ENCODE measurements around the gene SLC39A7.

SLC39A7 gene

DNA sequence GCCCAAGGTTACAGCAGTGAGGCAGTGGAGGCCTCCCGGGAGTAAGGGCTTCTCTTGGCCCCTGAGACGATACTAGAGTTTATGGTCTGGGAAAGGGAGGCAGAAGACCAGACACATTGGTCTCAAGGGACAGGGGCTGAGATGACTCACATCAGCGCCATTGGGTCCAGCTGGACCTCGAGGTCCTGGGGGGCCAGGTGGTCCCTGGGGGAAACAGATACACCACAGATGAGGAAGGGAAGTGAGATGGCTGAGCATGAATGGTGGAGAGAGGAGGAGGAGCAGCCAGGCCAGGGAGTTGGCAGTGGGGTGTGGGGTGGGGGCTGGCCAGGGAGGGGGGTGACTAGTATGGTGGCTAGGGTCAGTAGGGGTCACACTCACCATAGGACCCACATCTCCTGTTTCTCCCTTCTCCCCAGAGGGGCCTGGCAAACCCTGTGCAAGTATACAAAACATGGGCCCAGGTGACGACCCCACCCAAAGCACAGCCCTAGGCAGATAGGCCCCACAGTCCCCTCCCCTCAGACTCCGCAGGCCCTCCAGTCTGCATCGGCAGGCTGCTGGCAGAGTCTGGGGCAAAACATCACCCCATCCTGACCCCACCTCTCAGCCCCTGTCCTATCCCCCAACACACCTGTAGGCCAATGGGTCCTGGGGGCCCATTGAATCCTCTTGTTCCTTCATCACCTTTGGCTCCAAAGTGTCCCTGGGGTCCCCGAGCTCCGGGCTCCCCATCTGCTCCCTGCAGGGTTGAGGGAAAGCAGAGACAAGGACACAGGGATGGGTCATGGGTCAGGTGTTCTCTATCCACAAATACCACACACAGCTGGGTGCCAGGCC, 30.3 kb upstream of the SLC39A7 start:
- no peak for DNase-seq

DNA sequence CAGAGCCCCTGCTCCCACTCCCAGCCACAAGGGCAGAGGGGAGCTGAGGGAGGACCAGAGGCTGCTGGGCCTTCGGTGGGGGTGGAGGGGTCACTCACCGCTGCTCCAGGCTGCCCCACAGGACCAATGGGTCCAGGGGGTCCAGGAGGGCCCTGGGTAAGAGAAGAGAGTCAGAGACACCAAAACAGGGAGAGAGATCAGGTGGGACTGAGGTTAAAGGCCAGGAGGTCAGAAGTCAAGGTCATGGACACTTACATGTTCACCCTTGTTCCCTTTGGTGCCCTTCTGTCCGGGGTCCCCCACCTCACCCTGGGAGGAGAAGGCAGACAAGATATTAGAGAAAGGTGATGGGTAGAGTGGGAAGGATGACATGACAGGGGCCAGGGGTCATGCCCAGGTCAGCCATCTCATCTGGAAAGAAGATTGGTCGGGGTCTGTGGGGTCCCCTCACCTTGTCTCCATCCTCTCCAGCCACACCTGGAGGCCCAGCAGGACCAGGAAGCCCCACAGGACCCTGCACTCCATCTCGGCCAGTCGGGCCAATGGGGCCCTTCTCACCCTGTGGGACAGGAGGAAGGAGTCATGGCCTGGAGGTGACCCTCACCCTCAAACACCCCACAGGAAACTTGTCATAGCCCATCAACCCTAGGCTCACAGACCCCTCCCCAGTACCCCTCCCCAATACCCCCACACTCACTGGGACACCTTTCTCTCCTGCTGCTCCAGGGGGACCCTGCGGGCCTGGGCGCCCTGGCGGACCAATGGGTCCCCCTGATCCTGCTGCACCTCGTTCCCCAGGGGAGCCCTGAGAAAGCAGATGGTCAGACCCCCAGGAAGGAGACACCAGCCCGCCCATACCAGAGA, 29.4 kb upstream of the SLC39A7 start:
- no peak for DNase-seq

DNA sequence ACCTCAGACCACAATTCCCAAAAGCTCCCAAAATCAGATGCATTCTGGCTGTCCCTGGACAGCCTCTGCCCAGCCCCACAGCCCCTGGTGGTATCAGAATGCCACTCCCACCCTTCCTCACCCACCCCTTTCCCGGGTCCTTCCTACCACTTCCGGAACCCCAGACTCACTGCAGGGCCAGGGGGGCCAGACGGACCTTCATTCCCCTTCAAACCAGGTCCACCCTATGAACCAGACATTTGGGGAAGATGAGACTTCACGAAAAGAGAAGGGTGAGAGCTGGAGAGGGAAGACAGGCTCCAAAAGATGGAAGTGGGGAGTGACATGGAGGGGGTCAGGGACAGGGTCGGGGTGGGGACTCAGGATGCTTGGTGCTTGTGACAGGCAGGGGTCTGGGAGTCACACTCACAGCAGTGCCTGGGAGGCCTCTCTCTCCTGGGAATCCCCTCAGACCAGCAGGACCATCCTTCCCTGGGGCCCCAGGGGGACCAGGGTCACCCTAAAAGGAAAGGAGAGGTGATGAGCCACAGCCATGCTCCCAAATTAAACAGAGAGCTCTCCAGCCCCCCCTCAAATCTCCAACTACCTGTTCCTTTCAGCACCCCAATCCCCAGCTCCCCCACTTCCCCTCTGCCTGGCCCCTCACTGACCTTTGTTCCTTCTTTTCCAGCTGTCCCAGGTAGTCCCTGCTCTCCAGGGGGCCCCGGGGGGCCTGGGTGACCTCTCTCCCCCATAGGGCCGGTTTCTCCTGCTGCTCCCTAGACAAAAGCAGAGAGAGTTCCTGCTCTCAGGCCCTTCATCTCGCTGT, 28.6 kb upstream of the SLC39A7 start:
- DNase-seq: no peak

- DNase-seq: no peak
Measured at GRCh38 chr6:33172688-33173534, 27.8 kb upstream of the SLC39A7 start.

DNA sequence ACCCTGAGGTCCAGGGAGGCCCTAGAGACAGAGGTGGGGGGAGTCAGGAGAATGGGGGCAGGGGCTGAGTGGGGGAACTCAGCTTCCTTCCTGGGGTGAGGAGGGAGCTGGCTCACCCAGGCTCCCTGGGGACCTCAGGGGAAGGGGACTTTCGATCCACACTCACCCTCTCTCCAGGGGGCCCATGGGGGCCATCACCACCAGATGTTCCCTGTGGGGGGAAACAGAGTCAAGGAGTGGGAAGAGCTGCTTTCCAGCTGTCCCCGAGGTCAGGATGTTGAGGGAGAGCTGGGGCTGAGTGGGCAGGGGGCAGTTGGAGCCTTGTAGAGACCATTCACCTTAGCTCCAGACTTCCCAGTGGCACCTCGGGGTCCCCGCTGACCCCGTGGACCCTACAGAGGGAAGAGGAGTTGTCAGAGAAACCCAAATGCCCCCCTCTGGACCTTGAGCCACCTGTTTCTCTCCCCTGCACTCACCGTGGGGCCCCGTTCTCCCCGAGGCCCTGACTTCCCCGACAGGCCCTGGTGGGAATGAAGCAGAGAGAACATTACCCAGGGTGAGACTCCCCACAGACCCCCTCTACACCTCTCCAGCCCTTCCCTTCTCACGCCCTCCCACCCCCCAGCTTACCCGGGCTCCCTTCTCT, 27.0 kb upstream of the SLC39A7 start:
- no peak for DNase-seq

DNA sequence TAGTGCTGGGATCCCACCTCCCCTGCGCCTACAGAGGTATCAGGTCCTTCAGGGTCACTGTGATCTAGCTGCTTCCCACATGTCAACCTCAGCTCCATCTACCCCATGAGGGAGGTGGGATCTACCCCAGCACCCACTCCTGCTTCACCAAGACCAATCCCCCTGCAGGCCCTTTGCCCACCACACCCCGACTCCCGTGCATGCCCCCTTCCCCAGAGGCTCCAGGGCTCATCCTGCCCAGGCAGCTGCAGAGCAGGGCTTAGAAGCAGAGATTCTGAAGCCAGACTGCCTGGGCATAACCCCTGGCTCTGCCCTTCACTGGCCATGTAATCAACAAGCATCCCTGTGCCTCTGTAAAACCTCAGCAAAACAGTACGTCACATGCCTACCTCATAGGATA, 25.9 kb upstream of the SLC39A7 start:
- DNase-seq: no peak

GRCh38 chr6:33175436-33176069, 25.1 kb upstream of the SLC39A7 start:
- no peak for DNase-seq

- no peak for DNase-seq
Measured at GRCh38 chr6:33176906-33177305, 23.8 kb upstream of the SLC39A7 start.

GRCh38 chr6:33177552-33178446, 22.9 kb upstream of the SLC39A7 start:
- DNase-seq: no peak

DNA sequence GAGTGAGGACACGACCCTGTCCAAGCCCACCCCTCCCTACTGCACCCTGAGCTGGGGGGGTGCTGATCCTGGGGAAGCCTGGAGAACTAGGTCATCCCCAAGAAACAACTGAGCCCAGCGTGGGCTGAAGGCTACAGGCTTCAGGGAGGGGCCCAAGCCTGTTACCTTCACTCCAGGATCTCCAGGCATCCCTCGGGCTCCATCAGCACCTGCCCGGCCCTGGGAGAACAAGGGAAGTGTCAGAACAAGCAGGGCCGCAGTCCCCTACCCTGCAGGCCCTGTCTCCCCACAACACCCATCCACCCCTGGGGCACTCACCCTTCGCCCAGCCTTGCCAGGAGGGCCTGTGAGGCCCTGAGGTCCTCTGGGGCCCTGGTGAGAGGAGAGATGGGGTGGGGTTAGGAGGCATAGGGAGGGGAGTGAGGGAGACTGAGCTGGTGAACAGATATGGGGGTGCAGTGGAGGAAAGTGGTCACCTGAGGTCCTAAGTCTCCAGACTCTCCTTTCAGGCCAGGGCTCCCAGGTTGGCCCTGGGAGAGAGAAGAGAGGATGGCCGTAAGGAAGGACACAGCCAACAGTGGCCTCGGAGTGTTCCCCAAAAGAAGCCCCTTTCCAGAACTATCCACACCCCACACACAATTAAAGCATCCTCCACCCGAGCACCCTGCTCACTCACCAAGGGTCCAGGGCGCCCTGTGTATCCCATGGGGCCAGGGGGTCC, 21.8 kb upstream of the SLC39A7 start:
- no peak for DNase-seq

DNA sequence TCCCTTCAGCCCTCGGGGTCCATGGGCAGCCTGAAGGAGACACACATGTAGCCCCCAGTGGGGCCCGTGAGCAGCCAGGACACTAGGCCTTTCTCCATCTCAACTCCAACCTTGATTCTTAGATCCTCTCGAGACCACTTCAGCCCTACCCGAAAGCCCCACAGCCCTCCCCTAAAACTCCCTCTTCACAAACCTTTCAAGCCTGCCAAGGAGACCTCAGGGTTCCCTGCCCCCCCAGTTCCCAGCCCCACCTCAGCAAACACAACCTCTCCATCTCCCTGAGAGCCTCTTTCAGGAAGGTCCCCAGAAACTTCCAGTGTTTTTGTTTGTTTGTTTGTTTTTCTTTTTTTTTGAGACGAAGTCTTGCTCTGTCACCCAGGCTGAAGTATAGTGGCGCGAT, 19.5 kb upstream of the SLC39A7 start:
- no peak for DNase-seq

DNA sequence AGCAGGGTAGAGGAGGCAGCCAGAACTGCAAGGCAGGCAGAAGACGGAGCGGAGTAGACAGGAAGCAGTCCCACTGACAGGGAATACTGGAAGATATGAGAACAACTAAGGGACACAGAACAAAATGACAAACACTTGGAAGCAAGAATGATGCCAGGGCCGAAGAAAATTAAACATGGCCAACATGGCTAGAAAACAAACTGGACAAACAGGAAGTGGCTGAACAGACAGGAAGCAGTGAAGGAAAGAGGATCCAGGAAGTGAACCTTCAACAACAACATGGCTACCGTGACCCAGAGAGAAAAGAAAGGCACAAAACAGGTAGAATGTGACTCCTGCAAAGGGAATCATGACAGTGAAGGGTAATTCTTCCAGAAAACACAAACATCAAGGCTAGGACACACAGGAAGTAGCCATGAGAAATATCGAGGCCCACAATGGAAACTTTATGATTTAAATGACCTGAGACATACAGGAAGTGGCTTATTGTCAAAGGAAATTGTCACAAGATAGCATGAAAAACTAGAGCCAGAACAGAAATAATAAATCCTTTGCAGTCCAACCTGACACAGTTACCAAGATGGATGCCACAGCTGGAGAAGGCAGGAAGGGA, 17.5 kb upstream of the SLC39A7 start:
- DNase-seq: no peak

- DNase-seq: no peak
Measured at GRCh38 chr6:33185190-33185589, 15.5 kb upstream of the SLC39A7 start.

GRCh38 chr6:33185654-33186187, 14.9 kb upstream of the SLC39A7 start:
- DNase-seq: no peak

- no peak for DNase-seq
Measured at GRCh38 chr6:33187809-33188208, 12.9 kb upstream of the SLC39A7 start.

DNA sequence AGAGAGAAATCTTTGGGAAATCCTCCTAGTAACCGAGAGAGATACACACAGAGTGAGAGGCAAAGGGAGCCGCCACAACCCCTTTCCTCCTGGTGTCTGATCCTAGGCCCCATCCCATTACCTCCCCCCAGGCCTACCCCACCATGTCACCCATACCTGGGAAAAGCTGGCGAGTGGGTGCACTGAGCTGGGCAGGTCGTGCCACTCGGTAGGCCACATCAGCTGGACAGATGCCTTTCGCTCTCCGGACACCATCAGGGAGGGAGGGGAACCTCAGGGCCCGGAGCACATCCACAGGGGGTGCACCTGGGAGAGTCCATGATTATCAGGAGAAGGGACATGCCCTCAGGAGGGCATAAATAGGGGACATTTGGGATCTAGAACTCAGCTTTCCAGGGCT, 11.5 kb upstream of the SLC39A7 start:
- no peak for DNase-seq

DNA sequence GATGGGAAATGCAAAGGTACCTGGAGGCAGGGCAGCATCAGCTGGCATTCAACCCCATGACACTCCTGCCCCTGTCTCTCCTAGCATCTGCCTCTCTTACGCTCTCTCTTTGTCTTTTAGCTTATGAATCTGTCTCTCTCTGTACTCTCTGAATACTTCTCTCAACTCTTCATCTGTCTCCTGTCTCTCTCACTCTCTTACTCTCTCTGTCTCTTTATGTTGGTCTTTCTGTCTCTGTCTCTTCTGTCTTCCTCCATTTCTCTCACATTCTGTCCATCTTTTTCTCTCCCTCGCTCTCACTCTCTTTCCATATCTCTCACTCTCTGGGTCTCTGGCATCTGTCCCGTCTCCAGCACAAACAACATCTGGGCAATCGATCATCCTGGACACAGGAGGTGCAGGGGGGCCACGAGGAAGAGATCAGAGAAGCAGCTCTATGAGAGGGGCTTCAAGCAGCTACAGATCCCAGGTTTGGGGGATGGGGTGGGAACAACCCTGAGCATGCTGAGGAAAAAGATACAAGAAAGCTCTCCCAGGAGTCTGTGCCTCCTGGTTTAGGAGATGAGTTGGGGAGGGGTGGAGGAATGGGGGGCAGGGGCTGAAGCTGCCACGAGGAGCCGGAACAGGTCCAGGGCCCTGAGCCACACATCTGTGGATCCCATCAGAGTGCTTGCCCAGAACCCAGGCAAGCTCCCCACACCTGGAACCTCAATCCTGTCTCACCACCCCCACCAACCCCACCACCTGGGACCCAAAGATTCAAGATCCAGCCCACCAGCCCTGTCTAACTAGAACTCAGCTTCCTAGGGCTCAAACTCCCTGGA, 10.8 kb upstream of the SLC39A7 start:
- DNase-seq: no peak

All from activated CD4-positive, alpha-beta T cell treated with anti-CD3 and anti-CD28 coated beads for 4 hours (primary cell).